Measurements from ENCODE around the gene NIPA2. TPM values are rescaled to one million over a fixed set of nuclear protein-coding genes. Genes with fewer than 3 reads are reported as not detected.
A peak's percentile ranks its signal among the peaks of the same experiment; 100 is the strongest.

Gene NIPA2
- total RNA-seq, 2 donors from 2014 or later = 32.0 to 34.5 TPM

- Mint-ChIP-seq H3K27ac (no peak overlapping the region), H3K36me3 (ENCODE audit: low read depth) (peaks cover 3% of the 10 kb centered on the region), H3K4me3 (no peak overlapping the region), H3K4me1 (no peaks in the 10 kb centered on the region), H3K27me3 (no peaks in the 10 kb centered on the region)
- H3K9me3 ChIP-seq (ENCODE audit: control insufficient read depth, low read length, poor library complexity, severe bottlenecking) = no peaks in the 10 kb centered on the region
- no peak for ATAC-seq
- no peak for DNase-seq
Measured at GRCh38 chr15:22903427-22903826, 65.0 kb downstream of the NIPA2 start.

GRCh38 chr15:22903961-22904534 lies 65.6 kb downstream of the NIPA2 start:
- ATAC-seq = no peak
- H3K9me3 ChIP-seq (ENCODE audit: control insufficient read depth, low read length, poor library complexity, severe bottlenecking) = no peaks in the 10 kb centered on the region
- no peaks in the 10 kb centered on the region for H3K4me1 Mint-ChIP-seq
- H3K36me3 Mint-ChIP-seq (ENCODE audit: low read depth) = peaks cover 3% of the 10 kb centered on the region
- H3K4me3 Mint-ChIP-seq = no peak overlapping the region
- H3K27me3 Mint-ChIP-seq = no peaks in the 10 kb centered on the region
- no peak for DNase-seq
- H3K27ac Mint-ChIP-seq = no peak overlapping the region

- H3K36me3 Mint-ChIP-seq (ENCODE audit: low read depth) = peaks cover 3% of the 10 kb centered on the region
Measured at GRCh38 chr15:22904736-22905135, 66.3 kb downstream of the NIPA2 start.

GRCh38 chr15:22907161-22907950 lies 68.9 kb downstream of the NIPA2 start:
- Mint-ChIP-seq H3K4me1 (no peaks in the 10 kb centered on the region), H3K36me3 (ENCODE audit: low read depth) (peaks cover 3% of the 10 kb centered on the region), H3K4me3 (no peak overlapping the region), H3K27ac (peak overlapping the region; percentile 24), H3K27me3 (no peaks in the 10 kb centered on the region)
- DNase-seq (no peak), ATAC-seq (no peak)
- H3K9me3 ChIP-seq (ENCODE audit: control insufficient read depth, low read length, poor library complexity, severe bottlenecking) = no peaks in the 10 kb centered on the region

More at GRCh38 chr15:22904736-22905135, 66.3 kb downstream of the NIPA2 start:
- ATAC-seq = no peak
- H3K27me3 Mint-ChIP-seq = no peaks in the 10 kb centered on the region
- no peak overlapping the region for H3K27ac Mint-ChIP-seq
- no peaks in the 10 kb centered on the region for H3K4me1 Mint-ChIP-seq
- no peak overlapping the region for H3K4me3 Mint-ChIP-seq
- no peak for DNase-seq
- H3K9me3 ChIP-seq (ENCODE audit: control insufficient read depth, low read length, poor library complexity, severe bottlenecking) = no peaks in the 10 kb centered on the region

- no peaks in the 10 kb centered on the region for H3K9me3 ChIP-seq (ENCODE audit: control insufficient read depth, low read length, poor library complexity, severe bottlenecking)
- no peak for DNase-seq
- no peak overlapping the region for H3K4me3 Mint-ChIP-seq
- no peak for ATAC-seq
- no peaks in the 10 kb centered on the region for H3K27me3 Mint-ChIP-seq
- H3K4me1 Mint-ChIP-seq = no peaks in the 10 kb centered on the region
- peaks cover 3% of the 10 kb centered on the region for H3K36me3 Mint-ChIP-seq (ENCODE audit: low read depth)
- no peak overlapping the region for H3K27ac Mint-ChIP-seq
Measured at GRCh38 chr15:22908830-22909229, 70.4 kb downstream of the NIPA2 start.

GRCh38 chr15:22911306-22911705 lies 72.8 kb downstream of the NIPA2 start:
- Mint-ChIP-seq H3K4me1 (no peaks in the 10 kb centered on the region), H3K4me3 (no peak overlapping the region), H3K36me3 (ENCODE audit: low read depth) (peaks cover 6% of the 10 kb centered on the region), H3K27ac (no peak overlapping the region), H3K27me3 (no peaks in the 10 kb centered on the region)
- H3K9me3 ChIP-seq (ENCODE audit: control insufficient read depth, low read length, poor library complexity, severe bottlenecking) = no peaks in the 10 kb centered on the region
- no peak for DNase-seq
- no peak for ATAC-seq

- no peak overlapping the region for H3K27ac Mint-ChIP-seq
- no peak for DNase-seq
- no peaks in the 10 kb centered on the region for H3K4me1 Mint-ChIP-seq
- no peak overlapping the region for H3K4me3 Mint-ChIP-seq
- H3K36me3 Mint-ChIP-seq (ENCODE audit: low read depth) = peaks cover 6% of the 10 kb centered on the region
- H3K9me3 ChIP-seq (ENCODE audit: control insufficient read depth, low read length, poor library complexity, severe bottlenecking) = no peaks in the 10 kb centered on the region
- no peak for ATAC-seq
- H3K27me3 Mint-ChIP-seq = no peaks in the 10 kb centered on the region
Measured at GRCh38 chr15:22912256-22912655, 73.8 kb downstream of the NIPA2 start.

- Mint-ChIP-seq H3K36me3 (ENCODE audit: low read depth) (peaks cover 6% of the 10 kb centered on the region), H3K27ac (peak overlapping the region; percentile 53), H3K4me3 (no peak overlapping the region), H3K4me1 (no peaks in the 10 kb centered on the region), H3K27me3 (no peaks in the 10 kb centered on the region)
- ATAC-seq = no peak
- H3K9me3 ChIP-seq (ENCODE audit: control insufficient read depth, low read length, poor library complexity, severe bottlenecking) = no peaks in the 10 kb centered on the region
- no peak for DNase-seq
Measured at GRCh38 chr15:22913646-22914380, 75.3 kb downstream of the NIPA2 start.

GRCh38 chr15:22915866-22916515 lies 77.5 kb downstream of the NIPA2 start:
- Mint-ChIP-seq H3K27ac (no peak overlapping the region), H3K4me3 (no peak overlapping the region), H3K4me1 (no peaks in the 10 kb centered on the region), H3K36me3 (ENCODE audit: low read depth) (peaks cover 7% of the 10 kb centered on the region), H3K27me3 (no peaks in the 10 kb centered on the region)
- no peaks in the 10 kb centered on the region for H3K9me3 ChIP-seq (ENCODE audit: control insufficient read depth, low read length, poor library complexity, severe bottlenecking)
- ATAC-seq (no peak), DNase-seq (no peak)

GRCh38 chr15:22916606-22917350 lies 78.3 kb downstream of the NIPA2 start:
- Mint-ChIP-seq H3K4me3 (no peak overlapping the region), H3K4me1 (no peaks in the 10 kb centered on the region), H3K27ac (no peak overlapping the region), H3K27me3 (no peaks in the 10 kb centered on the region), H3K36me3 (ENCODE audit: low read depth) (peaks cover 7% of the 10 kb centered on the region)
- no peaks in the 10 kb centered on the region for H3K9me3 ChIP-seq (ENCODE audit: control insufficient read depth, low read length, poor library complexity, severe bottlenecking)
- ATAC-seq (no peak), DNase-seq (no peak)

GRCh38 chr15:22917556-22917955 lies 79.1 kb downstream of the NIPA2 start:
- H3K27me3 Mint-ChIP-seq = no peaks in the 10 kb centered on the region
- no peak for ATAC-seq
- peaks cover 9% of the 10 kb centered on the region for H3K36me3 Mint-ChIP-seq (ENCODE audit: low read depth)

More at GRCh38 chr15:22917556-22917955, 79.1 kb downstream of the NIPA2 start:
- H3K4me3 Mint-ChIP-seq = no peak overlapping the region
- H3K4me1 Mint-ChIP-seq = no peaks in the 10 kb centered on the region
- H3K27ac Mint-ChIP-seq = no peak overlapping the region
- H3K9me3 ChIP-seq (ENCODE audit: control insufficient read depth, low read length, poor library complexity, severe bottlenecking) = no peaks in the 10 kb centered on the region
- DNase-seq = no peak
